A549 (cell line): ENCODE data around the gene CHRM5. TPM values are rescaled to one million over a fixed set of nuclear protein-coding genes. Genes with fewer than 3 reads are reported as not detected.

Experiments
- ATAC-seq, 2 experiments: fragments of 200-7000 bp in 1 of 2; fragments of >200 bp in 1 of 2; cut with Nextera tagmentation in 1 of 2; cut with Tn5 transposase in 1 of 2; 3 replicates each; pipeline versions ENCODE4 v1.8.0 to v1.9.1; 2018 to 2020; ENCODE audit warnings: mild to moderate bottlenecking in 1 of 2, moderate library complexity in 1 of 2
- CTCF ChIA-PET: fragments of 300-600 bp; sonication (Branson Sonifier 250); formaldehyde crosslinking; extraction: SDS; loops from one replicate; lab custom pipeline; 2021; ENCODE audit warnings: antibody characterized with exemption, inconsistent platforms; lab: Yijun Ruan, JAX
- POLR2A ChIA-PET: fragments of 350-600 bp; formaldehyde crosslinking; extraction: SDS; loops from one replicate; lab custom pipeline; 2021; ENCODE audit warnings: antibody characterized with exemption, inconsistent platforms; lab: Yijun Ruan, JAX
- DNase-seq, 2 experiments: peaks; one replicate each; pipeline versions ENCODE4 v3.0.0 to v3.0.0-alpha.2; 2011 to 2016; ENCODE audit warnings: low read depth in 1 of 2, low spot score in 1 of 2
- FAIRE-seq: peaks from 2 replicates; lab custom pipeline; 2011; peaks lifted over from hg19 to GRCh38; lab: Jason Lieb, UNC
- H3K27ac ChIP-seq, 2 experiments: fragments of >200 bp; sonication (Bioruptor Twin); formaldehyde crosslinking; 3 replicates each; pipeline ENCODE4 v1.5.1; 2016 to 2017
- H3K4me1 ChIP-seq: fragments of >200 bp; sonication (Bioruptor Twin); formaldehyde crosslinking; 3 replicates; pipeline ENCODE4 v1.6.1; 2016
- H3K4me2 ChIP-seq: fragments of >200 bp; sonication (Bioruptor Twin); formaldehyde crosslinking; 3 replicates; pipeline ENCODE4 v1.6.1; 2016
- H3K4me3 ChIP-seq: fragments of >200 bp; sonication (Bioruptor Twin); formaldehyde crosslinking; 3 replicates; pipeline ENCODE4 v1.5.1; 2016
- H3K9me3 ChIP-seq: fragments of >200 bp; sonication (Bioruptor Twin); formaldehyde crosslinking; 3 replicates; pipeline ENCODE4 v1.6.1; 2016
- CBX8 ChIP-seq: fragments of 200-600 bp; sonication (generic); IDR thresholded peaks from 2 replicates; pipeline ENCODE4 v1.6.1; 2016
- EHF ChIP-seq: fragments of 250-450 bp; sonication (Bioruptor Pico); IDR thresholded peaks from 2 replicates; pipeline ENCODE4 v1.5.0; 2020; ENCODE audit warnings: mild to moderate bottlenecking
- ELK1 ChIP-seq: fragments of 150-350 bp; IDR thresholded peaks from 2 replicates; pipeline ENCODE4 v1.6.1; 2014; ENCODE audit warnings: low read depth, mild to moderate bottlenecking, low read length
- EP300 ChIP-seq, 2 experiments: fragments of >200 bp; sonication (Bioruptor Twin); formaldehyde crosslinking; IDR thresholded peaks; 2 replicates in 1 of 2; 3 replicates in 1 of 2; pipeline ENCODE4 v1.6.1; 2016 to 2017
- FOSB ChIP-seq: fragments of 250-450 bp; sonication (Bioruptor Pico); IDR thresholded peaks from 2 replicates; pipeline ENCODE4 v1.5.0; 2020; ENCODE audit warnings: mild to moderate bottlenecking, moderate library complexity
- FOXS1 ChIP-seq: fragments of 250-450 bp; sonication (Bioruptor Pico); IDR thresholded peaks from 2 replicates; pipeline ENCODE4 v1.5.0; 2020; ENCODE audit warnings: mild to moderate bottlenecking, moderate library complexity
- GATA3 ChIP-seq: IDR thresholded peaks from 2 replicates; pipeline ENCODE4 v1.6.1; 2012; ENCODE audit warnings: borderline replicate concordance
- HDAC2 ChIP-seq: fragments of 200-600 bp; sonication (generic); IDR thresholded peaks from 2 replicates; pipeline ENCODE4 v1.6.1; 2016
- HES2 ChIP-seq: fragments of >200 bp; sonication (Bioruptor Twin); formaldehyde crosslinking; IDR thresholded peaks from 2 replicates; pipeline ENCODE4 v1.6.1; 2016
- HEYL ChIP-seq: fragments of 250-450 bp; sonication (Bioruptor Pico); IDR thresholded peaks from 2 replicates; pipeline ENCODE4 v1.8.0; 2021; ENCODE audit warnings: mild to moderate bottlenecking, moderate library complexity
- HOXB5 ChIP-seq: fragments of 250-450 bp; sonication (Bioruptor Pico); IDR thresholded peaks from 2 replicates; pipeline ENCODE4 v1.5.0; 2020; ENCODE audit warnings: mild to moderate bottlenecking, moderate library complexity
- JUNB ChIP-seq: fragments of >200 bp; sonication (Bioruptor Twin); formaldehyde crosslinking; IDR thresholded peaks from 2 replicates; pipeline ENCODE4 v1.6.1; 2016
- KDM1A ChIP-seq: fragments of 200-600 bp; sonication (generic); IDR thresholded peaks from 2 replicates; pipeline ENCODE4 v1.6.1; 2016; ENCODE audit warnings: low read depth, mild to moderate bottlenecking
- KDM5A ChIP-seq: fragments of 200-600 bp; sonication (generic); IDR thresholded peaks from 2 replicates; pipeline ENCODE4 v1.6.1; 2016; ENCODE audit warnings: antibody characterized with exemption, mild to moderate bottlenecking
- MAFK ChIP-seq: fragments of 450-650 bp; IDR thresholded peaks from 2 replicates; pipeline ENCODE4 v1.6.1; 2014; ENCODE audit not compliant: partially characterized antibody
- MAX ChIP-seq: IDR thresholded peaks from 2 replicates; pipeline ENCODE4 v1.6.1; 2012
- MAZ ChIP-seq: fragments of 150-350 bp; IDR thresholded peaks from 2 replicates; pipeline ENCODE4 v1.6.1; 2014; ENCODE audit warnings: antibody characterized with exemption, low read depth, low read length, borderline replicate concordance
- MYC ChIP-seq: IDR thresholded peaks from 2 replicates; pipeline ENCODE4 v1.6.1; 2012; ENCODE audit warnings: mild to moderate bottlenecking, inconsistent platforms, low read length, improper control_type of control experiment, borderline replicate concordance
- NFE2L2 ChIP-seq: fragments of 150-350 bp; conservative IDR thresholded peaks from 2 replicates; pipeline ENCODE4 v1.6.1; 2014; ENCODE audit warnings: low read length
- NR3C1 ChIP-seq: fragments of >200 bp; sonication (Bioruptor Twin); formaldehyde crosslinking; IDR thresholded peaks from 3 replicates; pipeline ENCODE4 v1.6.1; 2017
- POLR2AphosphoS2 ChIP-seq: conservative IDR thresholded peaks from 2 replicates; pipeline ENCODE4 v1.6.1; 2012; ENCODE audit warnings: low read length, improper control_type of control experiment, inconsistent platforms
- REST ChIP-seq: fragments of 200-600 bp; sonication (generic); IDR thresholded peaks from 2 replicates; pipeline ENCODE4 v1.6.1; 2016; ENCODE audit warnings: antibody characterized with exemption, mild to moderate bottlenecking, moderate library complexity
- RNF2 ChIP-seq: fragments of 200-600 bp; sonication (generic); IDR thresholded peaks from 2 replicates; pipeline ENCODE4 v1.6.1; 2016; ENCODE audit warnings: low read depth, mild to moderate bottlenecking, antibody characterized with exemption, moderate library complexity, borderline replicate concordance
- SREBF2 ChIP-seq: fragments of 450-650 bp; IDR thresholded peaks from 2 replicates; pipeline ENCODE4 v1.6.1; 2014; ENCODE audit warnings: mild to moderate bottlenecking, moderate library complexity
- TFCP2L1 ChIP-seq: fragments of 250-450 bp; sonication (Bioruptor Pico); IDR thresholded peaks from 2 replicates; pipeline ENCODE4 v1.5.0; 2021; ENCODE audit warnings: mild to moderate bottlenecking
- TP53 ChIP-seq: fragments of 250-450 bp; sonication (Bioruptor Pico); IDR thresholded peaks from 2 replicates; pipeline ENCODE4 v1.5.0; 2021; ENCODE audit warnings: mild to moderate bottlenecking, moderate library complexity
- USF2 ChIP-seq: fragments of 450-650 bp; IDR thresholded peaks from 2 replicates; pipeline ENCODE4 v1.6.1; 2014; ENCODE audit warnings: antibody characterized with exemption
- ZSCAN20 ChIP-seq: fragments of 250-450 bp; sonication (Bioruptor Pico); IDR thresholded peaks from 2 replicates; pipeline ENCODE4 v1.8.0; 2022; ENCODE audit warnings: mild to moderate bottlenecking, moderate library complexity
- WGBS: methylation state at CpG from one replicate; pipeline ENCODE4 v1.1.6; 2017; ENCODE audit errors: missing lambda C conversion rate; 5-methylcytosine and 5-hydroxymethylcytosine counted together
- polyA plus RNA-seq, 4 experiments: library from polyadenylated mRNA; depleted of rRNA in 3 of 4; stranded (reverse); fragments of >200 nt; fragmentation: RNase III in 1 of 4; extraction: RNeasy Plus Mini Kit Qiagen cat#74134 plus additional on column Dnase treatment in 1 of 4; gene quantifications; 2 replicates in 3 of 4; 3 replicates in 1 of 4; pipeline ENCODE4 v1.2.3, GENCODE V29; 2011 to 2017

CHRM5 gene
- polyA plus RNA-seq, 2 of the 4 experiments (the other 2 are of a cell fraction): not detected

- no peak overlapping the region for H3K4me3 ChIP-seq
- CTCF ChIA-PET: interaction anchor here (0.8 to 1.0 kb wide), 2 partner anchors 10 to 18 kb away, joined by 3 to 9 read pairs; no protein-coding TSS in a partner anchor
- DNase-seq: no peak
- H3K27ac ChIP-seq: no peak overlapping the region
- ATAC-seq: no peak
- H3K4me2 ChIP-seq: no peak overlapping the region
- TF ChIP-seq JUNB: no peak
- TF ChIP-seq POLR2AphosphoS2: no peak
- no peak for TF ChIP-seq ZSCAN20 (CRISPR knock-in tag)
- no peak for TF ChIP-seq MAX
- TF ChIP-seq HEYL (CRISPR knock-in tag): no peak
- no peak for TF ChIP-seq ELK1
- TF ChIP-seq RNF2: no peak
- TF ChIP-seq MAFK: no peak
- no peak for TF ChIP-seq REST
- no peak for TF ChIP-seq GATA3
- TF ChIP-seq NFE2L2: no peak
- TF ChIP-seq HOXB5 (CRISPR knock-in tag): no peak
- no peak for TF ChIP-seq EHF
- no peak for TF ChIP-seq FOSB (CRISPR knock-in tag)
- no peak for TF ChIP-seq MAZ
- TF ChIP-seq, all 56 proteins: peak for 0
- Histone ChIP-seq H3K4me1 (no peaks in the 10 kb centered on the region), H3K9me3 (no peaks in the 10 kb centered on the region)
- no peak for FAIRE-seq
- POLR2A ChIA-PET: no interaction called here
- WGBS: 83% methylated on average over 1 of the region's 1 CpG
Measured at GRCh38 chr15:33946152-33946551, 22.1 kb upstream of the CHRM5 start.

GRCh38 chr15:33955945-33956344 lies 12.4 kb upstream of the CHRM5 start:
- TF ChIP-seq HEYL (CRISPR knock-in tag): no peak
- TF ChIP-seq KDM5A: no peak
- no peak for TF ChIP-seq MAZ
- no peak for TF ChIP-seq MAX
- TF ChIP-seq EP300 (IDR thresholded peaks at IDR 0.05): no peak
- no peak for TF ChIP-seq TFCP2L1 (CRISPR knock-in tag)
- TF ChIP-seq REST: no peak
- no peak for TF ChIP-seq POLR2AphosphoS2
- TF ChIP-seq HDAC2: no peak
- TF ChIP-seq SREBF2: no peak
- TF ChIP-seq NR3C1: no peak
- no peak for TF ChIP-seq CBX8
- TF ChIP-seq RNF2: no peak
- TF ChIP-seq KDM1A: no peak
- no peak for TF ChIP-seq MYC
- no peak for TF ChIP-seq TP53 (CRISPR knock-in tag)
- no peak for TF ChIP-seq FOXS1 (CRISPR knock-in tag)
- TF ChIP-seq JUNB: no peak
- TF ChIP-seq HES2: no peak
- TF ChIP-seq USF2: no peak
- Histone ChIP-seq H3K4me3 (no peak overlapping the region), H3K9me3 (no peaks in the 10 kb centered on the region), H3K4me2 (no peak overlapping the region), H3K27ac (no peak overlapping the region), H3K4me1 (no peaks in the 10 kb centered on the region)
- no peak for DNase-seq
- ChIA-PET CTCF (interaction anchor here (1.1 kb wide), 1 partner anchor 9 kb away, joined by 3 read pairs; no protein-coding TSS in a partner anchor), POLR2A (no interaction called here)
- no peak for ATAC-seq
- FAIRE-seq: no peak
- WGBS: 82% methylated on average over 10 of the region's 10 CpGs
